Measurements from ENCODE around the gene RPS3A. TPM values are rescaled to one million over a fixed set of nuclear protein-coding genes. Genes with fewer than 3 reads are reported as not detected.

The RPS3A gene
- total RNA-seq, 1 donor from 2014 or later, result 1,077 TPM

GRCh38 chr4:151094290-151094751 lies 5.1 kb upstream of the RPS3A start:
- no peak for DNase-seq (ENCODE audit: low spot score)
- no peak for TF ChIP-seq CTCF (IDR thresholded peaks at IDR 0.05)
- Mint-ChIP-seq H3K27ac (ENCODE audit: unreplicated experiment) (no peak overlapping the region), H3K9me3 (ENCODE audit: low read depth) (no peaks in the 10 kb centered on the region), H3K4me3 (ENCODE audit: unreplicated experiment) (no peak overlapping the region), H3K36me3 (ENCODE audit: low read depth) (no peaks in the 10 kb centered on the region), H3K27me3 (ENCODE audit: low read depth) (no peaks in the 10 kb centered on the region), H3K4me1 (ENCODE audit: low read depth) (peaks cover 5% of the 10 kb centered on the region)

GRCh38 chr4:151095142-151095541 lies 4.3 kb upstream of the RPS3A start:
- no peaks in the 10 kb centered on the region for H3K9me3 Mint-ChIP-seq (ENCODE audit: low read depth)
- H3K27ac Mint-ChIP-seq (ENCODE audit: unreplicated experiment), result no peak overlapping the region
- no peak overlapping the region for H3K4me3 Mint-ChIP-seq (ENCODE audit: unreplicated experiment)
- H3K27me3 Mint-ChIP-seq (ENCODE audit: low read depth), result no peaks in the 10 kb centered on the region
- H3K36me3 Mint-ChIP-seq (ENCODE audit: low read depth), result peaks cover 3% of the 10 kb centered on the region
- H3K4me1 Mint-ChIP-seq (ENCODE audit: low read depth), result peaks cover 8% of the 10 kb centered on the region
- DNase-seq (ENCODE audit: low spot score), result no peak
- no peak for TF ChIP-seq CTCF (IDR thresholded peaks at IDR 0.05)

- Mint-ChIP-seq H3K4me3 (ENCODE audit: unreplicated experiment) (no peak overlapping the region), H3K36me3 (ENCODE audit: low read depth) (peaks cover 20% of the 10 kb centered on the region), H3K27me3 (ENCODE audit: low read depth) (no peaks in the 10 kb centered on the region), H3K4me1 (ENCODE audit: low read depth) (peaks cover 31% of the 10 kb centered on the region), H3K9me3 (ENCODE audit: low read depth) (no peaks in the 10 kb centered on the region), H3K27ac (ENCODE audit: unreplicated experiment) (no peak overlapping the region)
- no peak for DNase-seq (ENCODE audit: low spot score)
- no peak for TF ChIP-seq CTCF (IDR thresholded peaks at IDR 0.05)
Measured at GRCh38 chr4:151097759-151098158, 1.7 kb upstream of the RPS3A start.

GRCh38 chr4:151098979-151099228 lies 524 bp upstream of the RPS3A start:
- DNase-seq (ENCODE audit: low spot score), result no peak
- Mint-ChIP-seq H3K4me3 (ENCODE audit: unreplicated experiment) (peak overlapping the region; percentile 96), H3K36me3 (ENCODE audit: low read depth) (peaks cover 24% of the 10 kb centered on the region), H3K27ac (ENCODE audit: unreplicated experiment) (peak overlapping the region; percentile 41), H3K4me1 (ENCODE audit: low read depth) (peaks cover 33% of the 10 kb centered on the region), H3K9me3 (ENCODE audit: low read depth) (no peaks in the 10 kb centered on the region), H3K27me3 (ENCODE audit: low read depth) (no peaks in the 10 kb centered on the region)
- no peak for TF ChIP-seq CTCF (IDR thresholded peaks at IDR 0.05)

GRCh38 chr4:151099976-151100417 lies 569 bp downstream of the RPS3A start:
- H3K9me3 Mint-ChIP-seq (ENCODE audit: low read depth), result no peaks in the 10 kb centered on the region
- peak overlapping the region; percentile 99 for H3K27ac Mint-ChIP-seq (ENCODE audit: unreplicated experiment)
- H3K27me3 Mint-ChIP-seq (ENCODE audit: low read depth), result no peaks in the 10 kb centered on the region
- DNase-seq (ENCODE audit: low spot score), result no peak
- H3K4me1 Mint-ChIP-seq (ENCODE audit: low read depth), result peaks cover 33% of the 10 kb centered on the region
- H3K4me3 Mint-ChIP-seq (ENCODE audit: unreplicated experiment), result peak overlapping the region; percentile 96
- no peak for TF ChIP-seq CTCF (IDR thresholded peaks at IDR 0.05)
- peaks cover 28% of the 10 kb centered on the region for H3K36me3 Mint-ChIP-seq (ENCODE audit: low read depth)
